A673 (cell line): Measurements from ENCODE around the gene BPIFA2. TPM values are rescaled to one million over a fixed set of nuclear protein-coding genes. Genes with fewer than 3 reads are reported as not detected.

Experiments used
- BruUV-seq: library from RNA; stranded (reverse); fragments of 400-500 nt; replicated peaks from 2 replicates; lab custom pipeline; 2021; lab: Mats Ljungman, UMichigan
- CTCF ChIA-PET: fragments of 300-600 bp; sonication (Branson Sonifier 250); formaldehyde crosslinking; loops from one replicate; lab custom pipeline; 2022; ENCODE audit warnings: antibody characterized with exemption; lab: Charles Lee
- POLR2A ChIA-PET: fragments of 300-600 bp; sonication (Branson Sonifier 250); formaldehyde crosslinking; loops from one replicate; lab custom pipeline; 2022; ENCODE audit warnings: antibody characterized with exemption; ENCODE audit not compliant: low non-redundant PET; lab: Charles Lee
- DNase-seq: peaks from one replicate; pipeline ENCODE4 v3.0.0-alpha.2; 2015; ENCODE audit warnings: low spot score
- H3K27ac ChIP-seq: fragments of 200-600 bp; sonication (generic); 2 replicates; pipeline ENCODE4 v1.5.1; 2016; ENCODE audit warnings: mixed run types, low read depth, mild to moderate bottlenecking, mixed read lengths, antibody characterized with exemption, low read length; ENCODE audit not compliant: poor library complexity, severe bottlenecking
- H3K27me3 ChIP-seq: fragments of 200-600 bp; sonication (generic); replicated peaks from 2 replicates; pipeline ENCODE4 v1.6.1; 2017; ENCODE audit warnings: mixed run types, low read depth, mild to moderate bottlenecking, mixed read lengths, antibody characterized with exemption, low read length; ENCODE audit not compliant: insufficient read depth, poor library complexity
- H3K36me3 ChIP-seq: fragments of 200-600 bp; sonication (generic); 2 replicates; pipeline ENCODE4 v1.6.1; 2016; ENCODE audit warnings: mixed run types, mild to moderate bottlenecking, mixed read lengths, antibody characterized with exemption, low read length; ENCODE audit not compliant: insufficient read depth, poor library complexity, severe bottlenecking
- H3K4me1 ChIP-seq: fragments of 200-600 bp; sonication (generic); 2 replicates; pipeline ENCODE4 v1.6.1; 2017; ENCODE audit warnings: mixed run types, mild to moderate bottlenecking, mixed read lengths, antibody characterized with exemption, low read length; ENCODE audit not compliant: insufficient read depth, poor library complexity, severe bottlenecking
- H3K4me3 ChIP-seq: fragments of 200-600 bp; sonication (generic); 2 replicates; pipeline ENCODE4 v1.5.1; 2016; ENCODE audit warnings: low read depth, mixed run types, mild to moderate bottlenecking, mixed read lengths, low read length; ENCODE audit not compliant: poor library complexity, severe bottlenecking
- H3K9me3 ChIP-seq: fragments of 200-600 bp; sonication (generic); 2 replicates; pipeline ENCODE4 v1.6.1; 2016; ENCODE audit warnings: mixed run types, low read depth, mild to moderate bottlenecking, mixed read lengths, antibody characterized with exemption, low read length; ENCODE audit not compliant: poor library complexity, severe bottlenecking
- CTCF ChIP-seq: fragments of 300-800, 200-600 bp; sonication (generic); conservative IDR thresholded peaks from 2 replicates; pipeline ENCODE4 v1.5.1; 2017; ENCODE audit warnings: low read depth, mild to moderate bottlenecking, antibody characterized with exemption, low read length, moderate library complexity, mixed read lengths
- EZH2 ChIP-seq: fragments of 200-600 bp; sonication (generic); IDR thresholded peaks from 2 replicates; pipeline ENCODE4 v1.6.1; 2017; ENCODE audit warnings: borderline replicate concordance, low read depth, mild to moderate bottlenecking, mixed read lengths, antibody characterized with exemption, low read length; ENCODE audit not compliant: poor library complexity, severe bottlenecking
- intact Hi-C: fragments of 100-400 bp; cut with micrococcal nuclease; formaldehyde crosslinking; loops from one replicate; pipeline ENCODE4 v1.10.0; 2022; ENCODE audit not compliant: unreplicated experiment
- total RNA-seq: library from RNA; stranded (reverse); gene quantifications from 2 replicates; pipeline ENCODE4 v1.2.3, GENCODE V29; 2021

Gene BPIFA2
- total RNA-seq, 1 experiment from 2014 or later, result not detected

- Histone ChIP-seq H3K4me1 (no peaks in the 10 kb centered on the region), H3K27me3 (peaks cover 3% of the 10 kb centered on the region), H3K27ac (no peak overlapping the region), H3K4me3 (no peak overlapping the region), H3K36me3 (no peaks in the 10 kb centered on the region), H3K9me3 (peaks cover 3% of the 10 kb centered on the region)
- no peak for DNase-seq
- no peak for TF ChIP-seq EZH2
- TF ChIP-seq CTCF, result no peak
- ChIA-PET POLR2A (no interaction called here), CTCF (no interaction called here)
- intact Hi-C loops, result no loop called here
- no TSS peak for BruUV-seq
Measured at GRCh38 chr20:33163856-33164762, 3.9 kb upstream of the BPIFA2 start.

GRCh38 chr20:33164763-33165095, 3.2 kb upstream of the BPIFA2 start:
- TF ChIP-seq CTCF, result no peak
- TF ChIP-seq EZH2, result no peak
- Histone ChIP-seq H3K27ac (no peak overlapping the region), H3K36me3 (no peaks in the 10 kb centered on the region), H3K27me3 (peaks cover 3% of the 10 kb centered on the region), H3K4me1 (no peaks in the 10 kb centered on the region), H3K4me3 (no peak overlapping the region), H3K9me3 (peaks cover 6% of the 10 kb centered on the region)
- no TSS peak for BruUV-seq
- DNase-seq, result no peak
- intact Hi-C loops, result no loop called here
- POLR2A ChIA-PET, result no interaction called here
- CTCF ChIA-PET, result no interaction called here

- Histone ChIP-seq H3K27me3 (peaks cover 3% of the 10 kb centered on the region), H3K4me1 (no peaks in the 10 kb centered on the region), H3K4me3 (no peak overlapping the region), H3K27ac (no peak overlapping the region), H3K36me3 (no peaks in the 10 kb centered on the region), H3K9me3 (peaks cover 6% of the 10 kb centered on the region)
- no TSS peak for BruUV-seq
- CTCF ChIA-PET, result no interaction called here
- intact Hi-C loops, result no loop called here
- DNase-seq, result no peak
- POLR2A ChIA-PET, result no interaction called here
- no peak for TF ChIP-seq CTCF
- no peak for TF ChIP-seq EZH2
Measured at GRCh38 chr20:33165416-33166055, 2.4 kb upstream of the BPIFA2 start.
